HCT116 (cell line): ENCODE measurements around the gene EPHA1.

Source experiments
- EZH2phosphoT487 ChIP-seq: fragments of 200-600 bp; IDR thresholded peaks from 2 replicates; pipeline ENCODE4 v1.6.1; 2018; ENCODE audit warnings: antibody characterized with exemption, borderline replicate concordance
- POLR2AphosphoS5 ChIP-seq: IDR thresholded peaks from 2 replicates; pipeline ENCODE4 v1.6.1; 2011; ENCODE audit warnings: mild to moderate bottlenecking, low read depth, low read length, moderate library complexity
- SRF ChIP-seq: IDR thresholded peaks from 2 replicates; pipeline ENCODE4 v1.6.1; 2012; ENCODE audit warnings: low read depth

GRCh38 chr7:143418681-143419458 lies 10.2 kb upstream of the EPHA1 start:
- no peak for TF ChIP-seq EZH2phosphoT487
- TF ChIP-seq POLR2AphosphoS5, result no peak
- TF ChIP-seq SRF, result no peak
